Upper lobe of left lung (tissue), 4 donors: ENCODE results near the gene CHL1.

Source experiments
- CTCF ChIP-seq, 6 experiments: fragments of 450-650 bp in 4 of 6; fragments of 200-600 bp in 2 of 6; sonication (generic) in 2 of 6; IDR thresholded peaks; one replicate each; pipeline ENCODE4 v1.5.1; 2016 to 2019; ENCODE audit warnings: antibody characterized with exemption in 6 of 6
- EP300 ChIP-seq, 4 donors: sonication (generic); formaldehyde crosslinking; IDR thresholded peaks; one replicate each; pipeline ENCODE4 v1.5.1; 2017; ENCODE audit warnings: antibody characterized with exemption in 4 of 4, control low read depth in 2 of 4
- POLR2A ChIP-seq, 4 donors: fragments of 450-650 bp; IDR thresholded peaks; one replicate each; pipeline ENCODE4 v1.5.1; 2016 to 2017; ENCODE audit warnings: antibody characterized with exemption in 4 of 4, mild to moderate bottlenecking in 2 of 4
- POLR2AphosphoS5 ChIP-seq, 2 donors: sonication (generic); formaldehyde crosslinking; IDR thresholded peaks; one replicate each; pipeline ENCODE4 v1.5.1; 2017; ENCODE audit warnings: antibody characterized with exemption in 2 of 2

GRCh38 chr3:354432-354831 lies 157.9 kb downstream of the CHL1 start:
- TF ChIP-seq CTCF (IDR thresholded peaks at IDR 0.05) (peak; percentile 39 to 81 (median 66)), EP300 (IDR thresholded peaks at IDR 0.05) (no peak), POLR2AphosphoS5 (IDR thresholded peaks at IDR 0.05) (no peak), POLR2A (IDR thresholded peaks at IDR 0.05) (no peak)
